Daoy (cell line): Measurements from ENCODE around the gene BMS1. TPM values are rescaled to one million over a fixed set of nuclear protein-coding genes. Genes with fewer than 3 reads are reported as not detected.
"Not testable (repeated sequence)": the region's sequence is repeated elsewhere in the genome, so short reads cannot be mapped to it uniquely, and the experiment has no call there.

Source experiments
- DNase-seq: peaks from one replicate; pipeline ENCODE4 v3.0.0-alpha.2; 2015; ENCODE audit warnings: low read depth
- total RNA-seq: library from RNA; depleted of rRNA; stranded (reverse); fragments of >200 nt; shearing (Covaris generic); gene quantifications from 2 replicates; pipeline ENCODE4 v1.2.3, GENCODE V29; 2014

The BMS1 gene
- total RNA-seq, 1 experiment from 2014 or later = 30.3 TPM

DNA sequence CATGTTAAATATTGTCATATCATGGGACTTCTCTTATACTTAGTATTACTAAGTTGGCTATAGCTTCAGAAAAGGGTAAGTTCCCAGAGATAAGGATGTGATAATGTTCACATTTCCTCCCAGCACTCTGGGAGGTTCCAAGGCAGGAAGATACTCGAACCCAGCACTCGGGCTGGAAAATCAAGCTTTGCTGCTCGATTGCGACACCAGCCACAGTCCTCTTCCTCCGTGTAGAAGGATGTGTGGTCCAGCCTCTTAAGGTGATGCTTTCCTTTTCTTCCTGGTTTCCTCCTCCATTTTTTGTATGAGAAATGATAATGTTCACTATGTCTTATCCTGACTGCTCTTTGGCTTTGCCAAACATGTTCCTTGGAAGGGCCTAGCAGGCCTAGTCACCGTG lies 3.2 kb downstream of the BMS1 start:
- DNase-seq = no peak

GRCh38 chr10:42790835-42791234 lies 8.2 kb downstream of the BMS1 start:
- no peak for DNase-seq

- no peak for DNase-seq
These were observed 13.1 kb downstream of the BMS1 start for GRCh38 chr10:42795701-42796100.

- no peak for DNase-seq
These were observed 18.5 kb downstream of the BMS1 start for GRCh38 chr10:42801135-42801534.

DNA sequence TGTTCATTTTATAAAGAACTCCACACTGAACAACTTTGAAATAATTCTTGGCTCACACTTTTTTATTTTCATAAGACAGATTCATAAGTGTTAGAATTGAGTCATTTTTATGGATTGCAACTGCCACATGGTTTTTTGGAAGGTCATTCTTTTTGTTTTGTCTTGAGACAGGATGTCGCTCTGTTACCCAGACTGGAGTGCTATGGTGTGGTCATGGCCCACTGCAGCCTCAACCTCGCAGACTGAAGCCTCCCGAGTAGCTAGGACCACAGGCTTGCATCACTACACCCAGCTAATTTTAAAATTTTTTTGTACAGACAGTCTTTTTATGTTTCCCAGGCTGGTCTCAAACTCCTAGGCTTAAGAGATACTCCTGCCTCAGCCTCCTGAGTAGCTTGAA lies 20.3 kb downstream of the BMS1 start:
- DNase-seq = no peak

- no peak for DNase-seq
These were observed 27.1 kb downstream of the BMS1 start for GRCh38 chr10:42809676-42810075.

DNA sequence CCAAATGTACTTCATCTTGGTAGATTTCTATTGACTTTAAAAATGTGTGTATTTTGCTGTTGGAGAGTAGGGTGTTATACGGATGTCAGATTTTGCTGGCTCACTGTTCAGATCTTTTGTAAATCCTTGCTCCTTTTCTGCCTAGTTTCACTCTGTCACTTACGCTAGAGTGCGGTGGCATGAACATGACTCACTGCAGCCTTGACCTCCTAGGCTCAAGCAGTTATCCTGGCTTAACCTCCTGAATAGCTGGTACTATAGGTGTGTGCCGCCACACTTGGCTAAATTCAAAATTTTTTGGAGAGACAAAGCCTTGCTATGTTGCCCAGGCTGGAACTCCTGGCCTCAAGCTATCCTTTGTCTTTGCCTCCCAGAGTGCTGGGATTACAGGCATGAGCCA lies 29.4 kb downstream of the BMS1 start:
- DNase-seq = no peak

DNA sequence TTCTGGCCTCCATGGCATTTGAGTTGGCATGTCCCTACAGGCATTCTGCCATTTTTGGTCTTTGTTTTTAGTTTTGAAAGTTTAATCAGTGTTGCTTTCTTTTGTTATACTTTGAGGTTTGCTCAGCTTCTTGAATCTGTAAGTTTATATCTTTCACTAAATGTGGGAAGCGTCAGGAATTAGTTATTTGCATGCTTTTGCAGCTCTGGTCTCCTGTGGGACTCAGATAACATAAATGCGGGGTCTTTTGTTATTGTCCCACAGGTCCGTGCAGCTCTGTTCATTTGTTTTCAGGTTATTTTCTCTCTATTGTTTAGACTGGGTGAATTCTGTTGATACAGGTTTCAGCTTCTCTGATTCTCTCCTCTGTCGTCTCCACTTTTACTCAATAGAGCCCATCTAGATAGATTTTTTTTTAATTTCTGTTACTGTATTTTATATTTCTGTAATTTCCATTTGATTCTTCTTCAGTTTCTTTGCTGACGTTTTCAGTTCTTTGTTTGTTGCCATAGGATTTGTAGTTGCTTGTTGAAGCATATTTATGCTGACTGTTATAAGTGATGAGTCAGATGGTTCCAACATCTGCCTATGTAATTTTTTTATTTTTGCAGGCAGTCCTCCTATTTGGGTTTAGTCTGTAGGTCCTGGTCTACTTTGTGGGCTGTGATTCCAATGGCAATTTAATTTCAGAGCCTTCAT lies 31.5 kb downstream of the BMS1 start:
- DNase-seq = not testable (repeated sequence)

- DNase-seq = not testable (repeated sequence)
These were observed 33.7 kb downstream of the BMS1 start for GRCh38 chr10:42816334-42816733.

DNA sequence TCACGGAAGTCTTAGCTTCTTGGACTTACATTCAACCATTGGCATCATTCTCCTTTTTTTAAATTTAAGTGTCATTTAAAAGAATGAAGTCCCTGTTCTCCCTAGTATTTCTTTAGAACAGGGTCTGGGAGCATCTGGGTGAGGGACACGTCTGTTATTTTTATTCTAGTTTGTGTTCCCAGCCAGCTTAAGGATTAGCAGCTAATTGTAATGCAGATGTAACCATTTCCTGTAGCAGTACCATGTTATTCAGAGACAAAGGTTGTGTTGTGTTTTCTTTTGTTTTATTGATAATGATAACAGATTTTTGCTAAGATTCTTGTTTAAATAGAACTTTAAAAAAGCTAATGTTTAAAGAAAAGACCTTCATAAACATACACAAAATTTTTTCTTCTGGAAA lies 34.3 kb downstream of the BMS1 start:
- DNase-seq = no peak

GRCh38 chr10:42817417-42817816 lies 34.8 kb downstream of the BMS1 start:
- DNase-seq = not testable (repeated sequence)

DNA sequence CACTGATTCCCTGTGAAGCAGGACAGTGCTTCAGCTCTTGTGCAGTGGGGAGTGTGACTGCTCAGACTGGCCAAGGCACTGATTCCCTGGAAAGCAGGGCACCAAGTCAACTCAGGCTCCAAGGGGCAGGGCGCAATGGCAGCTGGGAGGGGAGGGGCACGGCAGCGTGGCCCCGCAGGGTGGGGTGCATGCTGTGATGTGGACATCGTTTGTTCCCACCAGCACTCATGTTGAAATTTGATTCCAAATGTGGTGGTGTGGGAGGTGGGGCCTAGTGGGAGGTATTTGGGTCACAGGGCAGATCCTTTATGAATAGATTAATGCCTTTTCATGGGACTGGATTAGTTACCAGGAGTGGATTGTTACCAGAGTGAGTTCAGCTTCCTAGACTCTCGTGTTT lies 44.2 kb downstream of the BMS1 start:
- not testable (repeated sequence) for DNase-seq

DNA sequence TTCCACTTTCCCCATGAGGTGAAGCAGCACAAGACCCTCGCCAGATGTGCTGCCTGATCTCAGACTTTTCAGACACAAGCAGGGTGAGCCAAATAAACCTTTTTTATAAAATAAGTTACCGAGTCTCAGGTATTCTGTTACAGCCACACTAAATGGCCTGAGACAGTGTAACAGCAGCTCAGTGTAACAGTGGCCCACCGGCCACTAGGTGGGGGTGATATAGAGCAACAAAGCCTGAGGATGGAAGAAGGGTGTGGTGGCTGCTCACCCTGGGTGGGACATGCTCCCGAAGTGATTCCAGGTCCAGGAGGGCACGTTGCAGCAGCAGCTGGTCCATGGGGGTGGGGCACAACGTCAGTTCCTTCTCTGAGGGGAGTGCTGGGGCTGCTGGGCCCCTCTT lies 44.6 kb downstream of the BMS1 start:
- DNase-seq = no peak

DNA sequence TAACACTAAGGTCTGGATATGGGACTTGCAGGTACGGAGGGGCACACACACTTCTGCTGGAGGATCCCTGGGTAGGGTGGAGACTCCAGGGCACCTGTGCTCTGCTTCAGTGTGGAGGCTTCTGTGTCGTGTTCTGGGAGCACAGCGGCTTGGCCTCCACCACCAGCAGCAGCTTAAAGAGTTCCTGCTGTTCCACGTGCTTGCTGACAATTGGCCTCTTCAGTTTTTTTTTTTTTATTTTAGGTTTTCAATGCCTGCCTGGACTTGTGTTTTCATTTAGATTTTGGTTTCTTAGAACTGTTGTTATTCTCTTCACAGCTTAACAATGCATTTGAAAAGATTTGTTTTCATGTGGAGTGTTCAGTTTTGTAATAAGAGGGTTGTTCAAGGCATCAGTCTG lies 45.8 kb downstream of the BMS1 start:
- not testable (repeated sequence) for DNase-seq

DNA sequence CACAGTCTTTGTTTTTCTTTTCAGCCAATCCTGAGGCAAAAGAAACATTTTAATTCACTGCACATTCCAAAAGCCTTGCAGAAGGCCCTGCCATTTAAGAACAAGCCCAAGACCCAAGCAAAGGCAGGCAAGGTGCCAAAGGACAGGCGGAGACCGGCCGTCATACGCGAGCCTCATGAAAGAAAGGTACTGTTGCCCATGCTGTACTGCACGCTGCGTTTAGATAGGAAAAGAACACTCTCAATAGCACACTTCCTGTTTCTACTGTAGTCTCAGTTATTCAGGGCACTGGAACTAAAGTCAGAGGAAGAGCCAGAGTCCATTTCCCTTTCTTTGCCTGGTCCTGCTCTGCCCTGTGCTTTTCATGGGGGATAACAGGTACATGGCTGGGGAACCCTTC lies 47.6 kb downstream of the BMS1 start:
- DNase-seq = no peak

DNA sequence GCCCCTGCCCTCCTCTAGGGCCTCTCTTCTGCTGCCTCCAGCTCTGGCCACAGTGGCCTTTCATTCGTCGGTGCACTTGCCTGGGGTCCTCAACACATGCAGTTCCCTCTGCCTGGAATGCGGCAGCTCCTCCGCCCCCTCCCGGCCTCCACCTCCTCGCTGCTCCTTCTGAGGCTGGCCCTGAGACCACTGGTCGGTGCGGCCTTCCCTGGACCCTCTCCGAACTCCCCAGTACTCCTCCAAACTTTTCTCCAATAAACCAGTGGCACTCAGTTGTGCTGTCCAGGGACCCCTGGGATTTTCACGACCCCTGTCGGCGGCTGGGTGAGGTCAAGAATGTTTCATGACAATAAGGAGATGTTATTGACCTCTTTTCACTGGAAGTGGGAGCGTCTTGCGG lies 53.5 kb downstream of the BMS1 start:
- DNase-seq = no peak

- DNase-seq = no peak
These were observed 54.3 kb downstream of the BMS1 start for GRCh38 chr10:42836771-42837468.

DNA sequence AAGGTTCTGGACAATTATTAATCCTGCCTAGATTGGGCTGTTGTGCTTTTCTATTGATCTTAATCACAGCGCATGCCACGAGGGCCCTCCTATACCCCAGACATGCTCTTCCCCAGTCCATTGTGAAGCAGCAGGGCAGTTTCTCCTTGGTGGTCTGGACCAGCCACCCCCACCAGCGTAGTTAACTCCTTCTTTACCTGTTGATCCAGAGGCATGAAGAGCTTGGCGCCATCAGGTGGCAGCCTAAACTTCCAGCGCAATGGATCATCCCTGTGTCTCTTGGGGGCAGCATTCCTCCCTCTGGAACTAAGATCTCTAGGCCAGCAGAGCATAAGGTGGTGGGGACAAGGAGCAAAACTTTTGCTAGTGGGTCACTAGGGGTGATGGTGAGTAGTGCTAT lies 62.2 kb downstream of the BMS1 start:
- not testable (repeated sequence) for DNase-seq

DNA sequence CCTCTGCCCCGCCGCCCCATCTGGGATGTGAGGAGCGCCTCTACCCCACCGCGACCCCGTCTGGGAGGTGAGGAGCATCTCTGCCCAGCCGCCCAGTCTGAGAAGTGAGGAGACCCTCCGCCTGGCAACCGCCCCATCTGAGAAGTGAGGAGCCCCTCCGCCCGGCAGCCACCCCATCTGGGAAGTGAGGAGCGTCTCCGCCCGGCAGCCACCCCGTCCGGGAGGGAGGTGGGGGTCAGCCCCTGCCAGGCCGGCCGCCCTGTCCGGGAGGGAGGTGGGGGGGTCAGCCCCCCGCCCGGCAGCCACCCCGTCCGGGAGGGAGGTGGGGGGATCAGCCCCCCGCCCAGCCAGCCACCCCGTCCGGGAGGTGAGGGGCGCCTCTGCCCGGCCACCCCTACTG lies 64.7 kb downstream of the BMS1 start:
- DNase-seq = not testable (repeated sequence)

- peak; percentile 27 for DNase-seq
These were observed 68.3 kb downstream of the BMS1 start for GRCh38 chr10:42850931-42851330.

GRCh38 chr10:42859256-42859655 lies 76.7 kb downstream of the BMS1 start:
- no peak for DNase-seq

DNA sequence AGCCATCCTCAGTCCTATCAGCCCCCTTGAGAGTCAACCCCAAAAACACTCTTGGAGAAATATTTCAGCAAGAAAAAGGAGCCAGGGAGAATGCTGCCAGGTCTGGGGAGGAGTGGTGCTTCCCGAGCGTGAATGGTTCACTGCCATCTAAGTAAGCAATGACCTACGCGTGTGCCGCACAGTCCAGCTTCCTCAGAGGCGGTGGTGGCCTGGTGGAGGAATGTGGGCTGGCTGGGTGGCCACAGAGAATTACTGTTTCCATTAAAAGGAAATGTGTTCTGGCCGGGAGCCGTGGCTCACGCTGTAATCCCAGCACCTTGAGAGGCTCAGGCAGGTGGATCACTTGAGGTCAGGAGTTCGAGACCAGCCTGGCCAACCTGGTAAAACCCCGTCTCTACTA lies 77.4 kb downstream of the BMS1 start:
- not testable (repeated sequence) for DNase-seq

DNA sequence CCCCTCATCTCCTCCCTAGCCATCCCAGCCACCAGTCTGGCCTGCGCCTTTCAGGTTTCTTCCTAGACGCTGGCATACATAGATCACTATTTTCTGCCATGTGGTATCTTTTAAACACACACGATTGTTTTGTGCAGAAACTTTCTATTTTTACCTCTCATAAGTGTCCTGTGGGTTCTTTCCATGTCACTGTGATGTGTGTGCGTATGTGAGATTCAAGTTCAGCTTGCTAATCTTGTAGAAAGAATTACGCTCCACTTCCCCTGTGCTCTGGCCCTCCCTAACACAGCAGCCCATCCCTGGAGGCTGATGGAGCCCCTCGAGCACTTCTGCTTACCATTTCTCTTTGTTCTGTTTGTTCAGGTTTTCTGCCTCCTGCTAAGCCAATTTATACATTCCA lies 80.2 kb downstream of the BMS1 start:
- DNase-seq = not testable (repeated sequence)

- no peak for DNase-seq
These were observed 82.0 kb downstream of the BMS1 start for GRCh38 chr10:42864575-42864974.
